Measurements from ENCODE around the gene COLEC11. TPM values are rescaled to one million over a fixed set of nuclear protein-coding genes. Genes with fewer than 3 reads are reported as not detected.
"Not testable (repeated sequence)": the region's sequence is repeated elsewhere in the genome, so short reads cannot be mapped to it uniquely, and the experiment has no call there.

Gene COLEC11
- total and polyA plus RNA-seq, 2 experiments from 2014 or later = 21.5 to 22.6 TPM

GRCh38 chr2:3616435-3617197, 21.7 kb downstream of the COLEC11 start:
- not testable (repeated sequence) for H3K4me3 ChIP-seq; H3K79me2 ChIP-seq; H4K20me1 ChIP-seq (ENCODE audit: insufficient read depth, poor library complexity, severe bottlenecking); H3K27me3 ChIP-seq; H3K27ac ChIP-seq; H3K4me2 ChIP-seq; H3K9me2 ChIP-seq (replicated peaks; ENCODE audit: insufficient read depth); DNase-seq (ENCODE audit: low spot score); H3K9me3 ChIP-seq (ENCODE audit: low read depth); H3K4me1 ChIP-seq (ENCODE audit: insufficient read depth); H2AFZ ChIP-seq; H3K36me3 ChIP-seq (replicated peaks; ENCODE audit: insufficient read depth, low read depth)
- 96% methylated on average over 21 of the region's 25 CpGs for WGBS (ENCODE audit: low lambda C conversion rate, missing lambda C conversion rate)

DNA sequence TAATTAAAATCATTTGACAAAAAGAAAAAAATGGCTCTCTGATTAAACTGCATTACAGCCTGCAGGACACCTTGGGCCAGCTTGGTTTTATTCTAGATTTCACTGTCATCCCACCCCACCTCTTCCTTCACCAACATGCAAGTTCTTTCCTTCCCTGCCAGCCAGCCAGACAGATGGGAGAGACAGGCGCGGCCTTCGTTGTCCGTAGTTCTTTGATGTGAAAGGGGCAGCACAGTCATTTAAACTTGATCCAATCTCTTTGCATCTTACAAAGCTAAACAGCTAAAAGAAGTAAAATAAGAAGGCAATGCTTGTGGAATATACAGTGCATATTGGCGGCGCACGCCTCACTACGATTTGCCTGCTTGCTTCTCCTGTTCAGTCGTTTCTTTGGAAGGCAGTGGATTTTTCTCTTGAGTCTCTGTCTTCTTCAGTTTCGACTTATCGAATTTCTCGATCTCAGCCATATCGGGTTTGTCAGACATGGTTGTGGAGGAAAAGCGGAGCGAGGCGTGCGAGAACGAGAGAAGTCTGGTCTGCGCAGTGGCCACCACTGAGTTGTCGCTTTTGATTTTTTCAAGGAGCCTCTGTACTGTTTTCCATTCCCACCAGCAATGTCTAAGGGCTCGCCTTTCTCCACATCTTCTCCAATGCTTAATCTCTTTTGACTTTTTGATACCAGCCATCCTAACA, 22.4 kb downstream of the COLEC11 start:
- H3K4me2 ChIP-seq = no peak overlapping the region
- H3K79me2 ChIP-seq = no peaks in the 10 kb centered on the region
- H2AFZ ChIP-seq = no peak overlapping the region
- H4K20me1 ChIP-seq (ENCODE audit: insufficient read depth, poor library complexity, severe bottlenecking) = no peaks in the 10 kb centered on the region
- H3K9me2 ChIP-seq (replicated peaks; ENCODE audit: insufficient read depth) = no peaks in the 10 kb centered on the region
- no peak for DNase-seq (ENCODE audit: low spot score)
- no peaks in the 10 kb centered on the region for H3K27me3 ChIP-seq
- H3K4me1 ChIP-seq (ENCODE audit: insufficient read depth) = no peaks in the 10 kb centered on the region
- H3K4me3 ChIP-seq = no peak overlapping the region
- no peaks in the 10 kb centered on the region for H3K9me3 ChIP-seq (ENCODE audit: low read depth)
- 98% methylated on average over 21 of the region's 21 CpGs for WGBS (ENCODE audit: low lambda C conversion rate, missing lambda C conversion rate)
- TF ChIP-seq EZH2phosphoT487 (IDR thresholded peaks at IDR 0.05; ENCODE audit: low read depth, severe bottlenecking, unreplicated experiment) = no peak
- H3K27ac ChIP-seq = no peak overlapping the region
- no peaks in the 10 kb centered on the region for H3K36me3 ChIP-seq (replicated peaks; ENCODE audit: insufficient read depth, low read depth)

- Histone ChIP-seq H3K79me2 (no peaks in the 10 kb centered on the region), H3K4me3 (no peak overlapping the region), H3K27me3 (no peaks in the 10 kb centered on the region), H3K4me2 (no peak overlapping the region), H3K36me3 (replicated peaks; ENCODE audit: insufficient read depth, low read depth) (no peaks in the 10 kb centered on the region), H3K9me3 (ENCODE audit: low read depth) (no peaks in the 10 kb centered on the region), H3K27ac (no peak overlapping the region), H4K20me1 (ENCODE audit: insufficient read depth, poor library complexity, severe bottlenecking) (no peaks in the 10 kb centered on the region), H3K9me2 (replicated peaks; ENCODE audit: insufficient read depth) (no peaks in the 10 kb centered on the region), H3K4me1 (ENCODE audit: insufficient read depth) (no peaks in the 10 kb centered on the region), H2AFZ (no peak overlapping the region)
- no peak for DNase-seq (ENCODE audit: low spot score)
- TF ChIP-seq EZH2phosphoT487 (IDR thresholded peaks at IDR 0.05; ENCODE audit: low read depth, severe bottlenecking, unreplicated experiment) = no peak
- no peak for TF ChIP-seq EZH2 (IDR thresholded peaks at IDR 0.05; ENCODE audit: borderline replicate concordance)
- no peak for TF ChIP-seq CTCF (IDR thresholded peaks at IDR 0.05; ENCODE audit: poor library complexity)
Observed at GRCh38 chr2:3618367-3618766, 23.5 kb downstream of the COLEC11 start.

DNA sequence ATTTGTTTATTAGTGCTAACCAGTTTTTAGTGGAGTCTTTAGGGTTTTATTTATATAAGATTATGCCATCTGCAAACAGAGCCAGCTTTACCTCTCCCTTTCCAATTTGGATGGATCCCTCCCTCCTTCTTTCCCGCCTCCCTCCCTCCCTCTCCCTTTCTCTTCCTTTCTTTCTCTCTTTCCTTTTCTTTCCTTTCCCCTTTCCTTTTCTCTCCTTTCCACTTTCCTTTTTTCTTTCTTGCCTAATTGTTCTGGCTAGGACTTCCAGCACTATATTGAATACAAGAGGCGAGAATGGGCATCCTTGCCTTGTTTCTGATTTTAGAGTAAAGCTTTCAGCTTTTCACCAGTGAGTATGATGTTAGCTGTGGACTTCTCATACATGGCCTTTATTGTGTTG, 24.1 kb downstream of the COLEC11 start:
- Histone ChIP-seq H3K4me1 (ENCODE audit: insufficient read depth) (no peaks in the 10 kb centered on the region), H2AFZ (no peak overlapping the region), H3K9me2 (replicated peaks; ENCODE audit: insufficient read depth) (no peaks in the 10 kb centered on the region), H3K79me2 (no peaks in the 10 kb centered on the region), H3K4me3 (no peak overlapping the region), H3K4me2 (no peak overlapping the region), H3K27ac (no peak overlapping the region), H3K27me3 (no peaks in the 10 kb centered on the region), H3K9me3 (ENCODE audit: low read depth) (no peaks in the 10 kb centered on the region), H4K20me1 (ENCODE audit: insufficient read depth, poor library complexity, severe bottlenecking) (no peaks in the 10 kb centered on the region), H3K36me3 (replicated peaks; ENCODE audit: insufficient read depth, low read depth) (no peaks in the 10 kb centered on the region)
- TF ChIP-seq EZH2phosphoT487 (IDR thresholded peaks at IDR 0.05; ENCODE audit: low read depth, severe bottlenecking, unreplicated experiment) (no peak), CTCF (IDR thresholded peaks at IDR 0.05; ENCODE audit: poor library complexity) (no peak), EZH2 (IDR thresholded peaks at IDR 0.05; ENCODE audit: borderline replicate concordance) (no peak)
- 97% methylated on average over 2 of the region's 2 CpGs for WGBS (ENCODE audit: low lambda C conversion rate, missing lambda C conversion rate)
- no peak for DNase-seq (ENCODE audit: low spot score)

DNA sequence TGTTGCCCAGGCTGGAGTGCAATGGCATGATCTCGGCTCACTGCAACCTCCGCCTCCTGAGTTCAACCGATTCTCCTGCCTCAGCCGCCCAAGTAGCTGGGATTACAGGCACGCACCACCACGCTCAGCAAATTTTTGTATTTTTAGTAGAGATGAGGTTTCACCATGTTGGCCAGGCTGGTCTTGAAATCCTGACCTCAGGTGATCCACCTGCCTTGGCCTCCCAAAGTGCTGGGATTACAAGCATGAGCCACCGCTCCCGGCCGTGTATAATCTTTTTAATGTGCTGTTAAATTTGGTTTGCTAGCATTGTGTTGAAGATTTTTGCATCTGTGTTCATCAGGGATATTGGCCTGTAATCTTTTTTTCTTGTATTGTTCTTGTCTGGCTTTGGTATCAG, 24.7 kb downstream of the COLEC11 start:
- H2AFZ ChIP-seq; H3K79me2 ChIP-seq; H3K4me2 ChIP-seq; H3K36me3 ChIP-seq (replicated peaks; ENCODE audit: insufficient read depth, low read depth); H3K4me1 ChIP-seq (ENCODE audit: insufficient read depth); H3K9me2 ChIP-seq (replicated peaks; ENCODE audit: insufficient read depth); H4K20me1 ChIP-seq (ENCODE audit: insufficient read depth, poor library complexity, severe bottlenecking); H3K27me3 ChIP-seq; H3K27ac ChIP-seq; DNase-seq (ENCODE audit: low spot score); H3K4me3 ChIP-seq; H3K9me3 ChIP-seq (ENCODE audit: low read depth): not testable (repeated sequence)
- 96% methylated on average over 9 of the region's 9 CpGs for WGBS (ENCODE audit: low lambda C conversion rate, missing lambda C conversion rate)

Measured in hepatocyte (in vitro differentiated cells).